ENCODE results near the gene GPR137B. TPM values are rescaled to one million over a fixed set of nuclear protein-coding genes. Genes with fewer than 3 reads are reported as not detected.

The GPR137B gene
- total and polyA plus RNA-seq, 2 of the 8 experiments (the other 6 are each of a cell fraction or from before 2014, with no cell fraction given), result 6.9 to 7.7 TPM

- Histone ChIP-seq H3K4ac (replicated peaks; ENCODE audit: insufficient read length, low read depth, low read length) (no peak overlapping the region), H4K8ac (ENCODE audit: extremely low read depth, insufficient read depth, low read length) (peak overlapping the region; percentile 5; the same call in 1 of the 2 replicates), H2AFZ (ENCODE audit: low read length) (no peak overlapping the region), H3K14ac (ENCODE audit: insufficient read length) (no peak overlapping the region), H2AK5ac (ENCODE audit: low read depth, low read length) (no peak overlapping the region), H3K27ac (ENCODE audit: low read depth, low read length) (no peak overlapping the region), H3K18ac (ENCODE audit: extremely low read depth, low read length) (no peak overlapping the region), H2BK12ac (ENCODE audit: low read depth, low read length) (no peak overlapping the region), H3K4me3 (ENCODE audit: extremely low read depth in 1 of 4, insufficient read depth in 2 of 4, low read depth in 3 of 4, low read length in 4 of 4) (no peak overlapping the region), H2BK120ac (replicated peaks; ENCODE audit: low read depth, low read length) (no peak overlapping the region), H3K36me3 (ENCODE audit: control insufficient read depth in 2 of 4, insufficient read depth in 4 of 4, low read length in 3 of 4) (peaks cover 0 to 4% (median 0%) of the 10 kb centered on the region in 4 experiments; a peak in 1 of 8 replicates), H3K79me1 (ENCODE audit: low read depth, low read length) (no peaks in the 10 kb centered on the region; the same call in 1 of the 2 replicates), H2BK15ac (ENCODE audit: low read length) (no peak overlapping the region), H3K9me3 (ENCODE audit: insufficient read depth in 2 of 2, low read depth in 1 of 2, low read length in 1 of 2) (no peaks in the 10 kb centered on the region), H3K56ac (replicated peaks; ENCODE audit: insufficient read length, low read depth, low read length) (no peak overlapping the region), H4K20me1 (replicated peaks in 1 of 2; ENCODE audit: control insufficient read depth in 1 of 2, insufficient read depth in 2 of 2, low read length in 2 of 2) (no peaks in the 10 kb centered on the region), H3K79me2 (ENCODE audit: control insufficient read depth in 1 of 2, insufficient read depth in 2 of 2, low read length in 2 of 2) (no peaks in the 10 kb centered on the region), H3K4me2 (ENCODE audit: insufficient read depth in 1 of 2, low read depth in 2 of 2, low read length in 2 of 2) (no peak overlapping the region), H3K9ac (replicated peaks in 1 of 4; ENCODE audit: extremely low read depth in 1 of 4, low read depth in 3 of 4, low read length in 3 of 4) (no peak overlapping the region), H4K5ac (ENCODE audit: insufficient read length, low read depth, low read length) (no peak overlapping the region), H3K4me1 (replicated peaks in 1 of 4; ENCODE audit: control insufficient read depth in 3 of 4, insufficient read depth in 4 of 4, low read length in 3 of 4) (peaks cover 0 to 4% (median under 1%) of the 10 kb centered on the region in 4 experiments; a peak in 2 of 7 replicates), H3K23ac (ENCODE audit: insufficient read length) (no peak overlapping the region), H2BK5ac (ENCODE audit: low read depth, low read length) (no peak overlapping the region), H3K23me2 (ENCODE audit: low read depth, low read length) (no peaks in the 10 kb centered on the region; the same call in 1 of the 2 replicates), H3K27me3 (replicated peaks in 1 of 4; ENCODE audit: control insufficient read depth in 3 of 4, extremely low read depth in 1 of 4, insufficient read depth in 3 of 4, low read length in 3 of 4) (no peaks in the 10 kb centered on the region), H4K91ac (replicated peaks; ENCODE audit: insufficient read length, low read length) (no peak overlapping the region), H2BK20ac (ENCODE audit: low read length) (no peak overlapping the region)
- CTCF ChIA-PET (ENCODE audit: partially characterized antibody), result interaction anchor here (0.8 kb wide), 1 partner anchor 294 kb away, joined by 3 read pairs; no protein-coding TSS in a partner anchor
- 83% methylated on average over 12 of the region's 12 CpGs; no CpG with 5 or more reads in 1 of the 2 experiments for WGBS, 2 experiments (ENCODE audit: extremely low coverage in 1 of 2, insufficient coverage in 1 of 2, insufficient read length in 1 of 2, insufficient replicate concordance in 2 of 2, low coverage in 1 of 2, low lambda C conversion rate in 2 of 2, missing lambda C conversion rate in 1 of 2)
- DNase-seq (ENCODE audit: low read depth in 1 of 2, low spot score in 2 of 2), result no peak
- POLR2A ChIA-PET (ENCODE audit: partially characterized antibody), result no interaction called here
- FAIRE-seq, result no peak
- TF ChIP-seq SIX5 (IDR thresholded peaks at IDR 0.05; ENCODE audit: low read depth, low read length) (no peak), PHF8 (conservative IDR thresholded peaks at IDR 0.05; ENCODE audit: low read depth, low read length) (no peak), RNF2 (IDR thresholded peaks at IDR 0.05; ENCODE audit: borderline replicate concordance, low read depth, low read length, missing control alignments, poor library complexity, severe bottlenecking) (no peak), EZH2 (IDR thresholded peaks at IDR 0.05; ENCODE audit: low read depth, low read length, severe bottlenecking) (no peak), FOSL1 (IDR thresholded peaks at IDR 0.05; ENCODE audit: insufficient read depth, low read depth, low read length) (no peak), JUN (IDR thresholded peaks at IDR 0.05; ENCODE audit: low read depth, low read length) (no peak), NANOG (IDR thresholded peaks at IDR 0.05; ENCODE audit: insufficient read depth, low read depth, low read length, poor library complexity, severe bottlenecking) (no peak), CBX8 (IDR thresholded peaks at IDR 0.05; ENCODE audit: borderline replicate concordance, low read depth, low read length) (no peak), KDM1A (IDR thresholded peaks at IDR 0.05; ENCODE audit: borderline replicate concordance, low read length) (no peak), POU5F1 (IDR thresholded peaks at IDR 0.05; ENCODE audit: low read depth, low read length) (no peak), CTBP2 (IDR thresholded peaks at IDR 0.05; ENCODE audit: borderline replicate concordance, insufficient read depth, insufficient read length, low read length) (no peak), TAF7 (optimal IDR thresholded peaks at IDR 0.05; ENCODE audit: borderline replicate concordance, low read depth, low read length) (no peak)
Observed at GRCh38 chr1:236175642-236176336, 33.5 kb downstream of the GPR137B start.
